GM12878 (cell line): ENCODE data around the gene TET3. TPM values are rescaled to one million over a fixed set of nuclear protein-coding genes. Genes with fewer than 3 reads are reported as not detected.

ENCODE experiments used
- PAX8 ChIP-seq: fragments of 450-650 bp; IDR thresholded peaks from 2 replicates; pipeline ENCODE4 v1.6.1; 2017; ENCODE audit warnings: mild to moderate bottlenecking, moderate library complexity
- SRF ChIP-seq, 2 experiments: IDR thresholded peaks; 2 replicates each; pipeline ENCODE4 v1.6.1; 2011; ENCODE audit warnings: low read depth in 2 of 2, low read length in 2 of 2, mild to moderate bottlenecking in 1 of 2, moderate library complexity in 1 of 2
- polyA plus RNA-seq, 11 experiments: library from polyadenylated mRNA; depleted of rRNA in 4 of 11; unstranded in 6 of 11; stranded (reverse) in 5 of 11; fragments of >200 nt; fragmentation: Nextera tagmentation in 4 of 11; fragmentation: Illumina TruSeq in 1 of 11; extraction: Ambion mirVana in 4 of 11; extraction: Trizol in 1 of 11; gene quantifications; 1 replicate in 1 of 11; 2 replicates in 10 of 11; pipeline versions ENCODE4 v1.2.1 to v1.2.3, GENCODE V29; 2011 to 2016; ENCODE audit warnings: inconsistent platforms in 2 of 11, missing spikeins in 2 of 11, low read depth in 1 of 11
- small RNA-seq: library from RNA; depleted of rRNA; stranded (forward); fragments of <200 nt; gene quantifications from one replicate; pipeline ENCODE3, GENCODE V24; 2014
- total RNA-seq, 4 experiments: library from RNA; depleted of rRNA in 3 of 4; stranded (reverse); fragments of >200 nt in 3 of 4; fragmentation: Illumina TruSeq in 1 of 4; extraction: Trizol in 1 of 4; gene quantifications; 2 replicates each; pipeline versions ENCODE4 v1.2.1 to v1.2.3, GENCODE V29; 2013 to 2021
- TF ChIP-seq, protein P1 (sequence below): fragments of 450-650 bp; IDR thresholded peaks from 2 replicates; pipeline ENCODE4 v1.6.1; 2017; ENCODE audit warnings: mild to moderate bottlenecking, moderate library complexity

Gene TET3
- total and polyA plus RNA-seq, 10 of the 15 experiments (the other 5 are each of a cell fraction or from before 2014, with no cell fraction given), result 0.77 to 25.9 (median 8.5) TPM

DNA sequence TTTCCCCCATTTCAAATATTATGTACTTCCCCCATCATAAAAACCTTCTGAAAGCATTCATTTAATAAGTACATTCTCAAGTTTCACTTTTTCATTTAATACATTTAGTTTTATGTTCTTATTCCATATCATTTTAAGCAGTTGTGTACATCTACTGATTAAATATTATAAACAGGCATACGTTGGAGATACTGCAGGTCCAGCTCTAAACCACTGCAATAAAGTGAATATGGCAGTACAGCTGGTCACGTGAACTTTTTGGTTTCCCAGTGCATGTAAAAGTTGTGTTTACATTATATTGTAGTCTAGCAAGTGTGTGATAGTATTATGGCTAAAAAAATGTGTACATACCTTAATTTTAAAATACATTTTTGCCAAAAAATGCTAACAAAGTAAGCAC, 48.7 kb downstream of the TET3 start (continued):
- TF ChIP-seq, protein P1, sequence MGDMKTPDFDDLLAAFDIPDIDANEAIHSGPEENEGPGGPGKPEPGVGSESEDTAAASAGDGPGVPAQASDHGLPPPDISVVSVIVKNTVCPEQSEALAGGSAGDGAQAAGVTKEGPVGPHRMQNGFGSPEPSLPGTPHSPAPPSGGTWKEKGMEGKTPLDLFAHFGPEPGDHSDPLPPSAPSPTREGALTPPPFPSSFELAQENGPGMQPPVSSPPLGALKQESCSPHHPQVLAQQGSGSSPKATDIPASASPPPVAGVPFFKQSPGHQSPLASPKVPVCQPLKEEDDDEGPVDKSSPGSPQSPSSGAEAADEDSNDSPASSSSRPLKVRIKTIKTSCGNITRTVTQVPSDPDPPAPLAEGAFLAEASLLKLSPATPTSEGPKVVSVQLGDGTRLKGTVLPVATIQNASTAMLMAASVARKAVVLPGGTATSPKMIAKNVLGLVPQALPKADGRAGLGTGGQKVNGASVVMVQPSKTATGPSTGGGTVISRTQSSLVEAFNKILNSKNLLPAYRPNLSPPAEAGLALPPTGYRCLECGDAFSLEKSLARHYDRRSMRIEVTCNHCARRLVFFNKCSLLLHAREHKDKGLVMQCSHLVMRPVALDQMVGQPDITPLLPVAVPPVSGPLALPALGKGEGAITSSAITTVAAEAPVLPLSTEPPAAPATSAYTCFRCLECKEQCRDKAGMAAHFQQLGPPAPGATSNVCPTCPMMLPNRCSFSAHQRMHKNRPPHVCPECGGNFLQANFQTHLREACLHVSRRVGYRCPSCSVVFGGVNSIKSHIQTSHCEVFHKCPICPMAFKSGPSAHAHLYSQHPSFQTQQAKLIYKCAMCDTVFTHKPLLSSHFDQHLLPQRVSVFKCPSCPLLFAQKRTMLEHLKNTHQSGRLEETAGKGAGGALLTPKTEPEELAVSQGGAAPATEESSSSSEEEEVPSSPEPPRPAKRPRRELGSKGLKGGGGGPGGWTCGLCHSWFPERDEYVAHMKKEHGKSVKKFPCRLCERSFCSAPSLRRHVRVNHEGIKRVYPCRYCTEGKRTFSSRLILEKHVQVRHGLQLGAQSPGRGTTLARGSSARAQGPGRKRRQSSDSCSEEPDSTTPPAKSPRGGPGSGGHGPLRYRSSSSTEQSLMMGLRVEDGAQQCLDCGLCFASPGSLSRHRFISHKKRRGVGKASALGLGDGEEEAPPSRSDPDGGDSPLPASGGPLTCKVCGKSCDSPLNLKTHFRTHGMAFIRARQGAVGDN, result no peak; the same call in 1 of the 2 replicates
- 0 out of 2 replicates have a peak, but pooled peaks have one; percentile 8 for TF ChIP-seq PAX8
- TF ChIP-seq SRF (IDR thresholded peaks at IDR 0.05; ENCODE audit: low read depth in 2 of 2, low read length in 2 of 2), result no peak

Small RNA genes lying within 50 kb of the gene (small RNA-seq; reads per million reads assigned to genes)
- not detected for gene AC110801.1
- not detected for gene RNA5SP97

Other genes starting within 250 kb of the TET3 start
Only the 7 nearest of the 9 such genes appear.
- gene DUSP11, start 204.8 kb upstream of the TET3 start, total RNA-seq (2014; rRNA removed), result 48.9 and 51.7 TPM in 2 replicates
- gene DUSP11, start 204.8 kb upstream of the TET3 start, total RNA-seq (2014; rRNA removed; fragmentation: Illumina TruSeq; extraction: Trizol), result 36.4 and 40.3 TPM in 2 replicates
- gene DUSP11, start 204.8 kb upstream of the TET3 start, total RNA-seq (2021), result 25.9 and 26.4 TPM in 2 replicates
- gene DUSP11, start 204.8 kb upstream of the TET3 start, polyA plus RNA-seq (2011; rRNA removed), result 41.6 and 56.9 TPM in 2 replicates
- gene DUSP11, start 204.8 kb upstream of the TET3 start, polyA plus RNA-seq (2014; fragmentation: Illumina TruSeq; extraction: Trizol), result 46.9 and 59.9 TPM in 2 replicates
- 10 to 100 TPM; 57.1 to 76.7 TPM for gene DUSP11, start 204.8 kb upstream of the TET3 start, polyA plus RNA-seq (2014; fragmentation: Nextera tagmentation; extraction: Ambion mirVana)
- 34.7 and 37.3 TPM in 2 replicates for gene DUSP11, start 204.8 kb upstream of the TET3 start, polyA plus RNA-seq (2014; rRNA removed)
- 10 to 100 TPM; 73.6 to 78.4 TPM for gene DUSP11, start 204.8 kb upstream of the TET3 start, polyA plus RNA-seq (2016; fragmentation: Nextera tagmentation; extraction: Ambion mirVana)
- gene C2orf78, start 200.7 kb upstream of the TET3 start, total RNA-seq (2014; rRNA removed), result 0.27 and 0.28 TPM in 2 replicates
- gene C2orf78, start 200.7 kb upstream of the TET3 start, total RNA-seq (2014; rRNA removed; fragmentation: Illumina TruSeq; extraction: Trizol), result 0.36 and 0.46 TPM in 2 replicates
- 0.44 and 0.51 TPM in 2 replicates for gene C2orf78, start 200.7 kb upstream of the TET3 start, total RNA-seq (2021)
- 0.08 and 0.13 TPM in 2 replicates for gene C2orf78, start 200.7 kb upstream of the TET3 start, polyA plus RNA-seq (2011; rRNA removed)
- 0.62 and 0.84 TPM in 2 replicates for gene C2orf78, start 200.7 kb upstream of the TET3 start, polyA plus RNA-seq (2014; fragmentation: Illumina TruSeq; extraction: Trizol)
- under 1 TPM; 0.13 to 0.27 TPM for gene C2orf78, start 200.7 kb upstream of the TET3 start, polyA plus RNA-seq (2014; fragmentation: Nextera tagmentation; extraction: Ambion mirVana)
- 0.23 and 0.82 TPM in 2 replicates for gene C2orf78, start 200.7 kb upstream of the TET3 start, polyA plus RNA-seq (2014; rRNA removed)
- gene C2orf78, start 200.7 kb upstream of the TET3 start, polyA plus RNA-seq (2016; fragmentation: Nextera tagmentation; extraction: Ambion mirVana), result under 1 TPM; 0.52 to 0.81 TPM
- 38.9 and 49.9 TPM in 2 replicates for gene STAMBP, start 155.9 kb upstream of the TET3 start, total RNA-seq (2014; rRNA removed)
- 50.1 and 53.3 TPM in 2 replicates for gene STAMBP, start 155.9 kb upstream of the TET3 start, total RNA-seq (2014; rRNA removed; fragmentation: Illumina TruSeq; extraction: Trizol)
- gene STAMBP, start 155.9 kb upstream of the TET3 start, total RNA-seq (2021), result 44.0 and 45.0 TPM in 2 replicates
- gene STAMBP, start 155.9 kb upstream of the TET3 start, polyA plus RNA-seq (2011; rRNA removed), result 84.1 and 101 TPM in 2 replicates
- gene STAMBP, start 155.9 kb upstream of the TET3 start, polyA plus RNA-seq (2014; fragmentation: Illumina TruSeq; extraction: Trizol), result 77.8 and 108 TPM in 2 replicates
- 10 to 100 TPM; 67.3 to 72.2 TPM for gene STAMBP, start 155.9 kb upstream of the TET3 start, polyA plus RNA-seq (2014; fragmentation: Nextera tagmentation; extraction: Ambion mirVana)
- 43.1 and 51.9 TPM in 2 replicates for gene STAMBP, start 155.9 kb upstream of the TET3 start, polyA plus RNA-seq (2014; rRNA removed)
- 10 to 100 TPM; 82.2 to 83.2 TPM for gene STAMBP, start 155.9 kb upstream of the TET3 start, polyA plus RNA-seq (2016; fragmentation: Nextera tagmentation; extraction: Ambion mirVana)
- not detected in 2 replicates for gene ACTG2, start 91.9 kb upstream of the TET3 start, total RNA-seq (2014; rRNA removed)
- not detected in 2 replicates for gene ACTG2, start 91.9 kb upstream of the TET3 start, total RNA-seq (2014; rRNA removed; fragmentation: Illumina TruSeq; extraction: Trizol)
- 0.51 and 0.97 TPM in 2 replicates for gene ACTG2, start 91.9 kb upstream of the TET3 start, total RNA-seq (2021)
- gene ACTG2, start 91.9 kb upstream of the TET3 start, polyA plus RNA-seq (2011; rRNA removed), result 0.12 TPM in 1 of 2 replicates, not detected in the other
- not detected in 2 replicates for gene ACTG2, start 91.9 kb upstream of the TET3 start, polyA plus RNA-seq (2014; fragmentation: Illumina TruSeq; extraction: Trizol)
- not detected for gene ACTG2, start 91.9 kb upstream of the TET3 start, polyA plus RNA-seq (2014; fragmentation: Nextera tagmentation; extraction: Ambion mirVana)
- gene ACTG2, start 91.9 kb upstream of the TET3 start, polyA plus RNA-seq (2014; rRNA removed), result 0.06 TPM in 1 of 2 replicates, not detected in the other
- not detected for gene ACTG2, start 91.9 kb upstream of the TET3 start, polyA plus RNA-seq (2016; fragmentation: Nextera tagmentation; extraction: Ambion mirVana)
- gene DGUOK, start 58.0 kb upstream of the TET3 start, total RNA-seq (2014; rRNA removed), result 64.4 and 68.4 TPM in 2 replicates
- 64.7 and 68.7 TPM in 2 replicates for gene DGUOK, start 58.0 kb upstream of the TET3 start, total RNA-seq (2014; rRNA removed; fragmentation: Illumina TruSeq; extraction: Trizol)
- 69.2 and 74.2 TPM in 2 replicates for gene DGUOK, start 58.0 kb upstream of the TET3 start, total RNA-seq (2021)
- 86.6 and 100 TPM in 2 replicates for gene DGUOK, start 58.0 kb upstream of the TET3 start, polyA plus RNA-seq (2011; rRNA removed)
- gene DGUOK, start 58.0 kb upstream of the TET3 start, polyA plus RNA-seq (2014; fragmentation: Illumina TruSeq; extraction: Trizol), result 84.7 and 89.8 TPM in 2 replicates
- 100 to 1,000 TPM; 175 to 234 TPM for gene DGUOK, start 58.0 kb upstream of the TET3 start, polyA plus RNA-seq (2014; fragmentation: Nextera tagmentation; extraction: Ambion mirVana)
- gene DGUOK, start 58.0 kb upstream of the TET3 start, polyA plus RNA-seq (2014; rRNA removed), result 84.3 and 93.0 TPM in 2 replicates
- 100 to 1,000 TPM; 147 to 156 TPM for gene DGUOK, start 58.0 kb upstream of the TET3 start, polyA plus RNA-seq (2016; fragmentation: Nextera tagmentation; extraction: Ambion mirVana)
- 70.3 and 82.6 TPM in 2 replicates for gene BOLA3, start 163.0 kb downstream of the TET3 start, total RNA-seq (2014; rRNA removed)
- gene BOLA3, start 163.0 kb downstream of the TET3 start, total RNA-seq (2014; rRNA removed; fragmentation: Illumina TruSeq; extraction: Trizol), result 71.6 and 81.1 TPM in 2 replicates
- 62.6 and 63.5 TPM in 2 replicates for gene BOLA3, start 163.0 kb downstream of the TET3 start, total RNA-seq (2021)
- gene BOLA3, start 163.0 kb downstream of the TET3 start, polyA plus RNA-seq (2011; rRNA removed), result 65.6 and 92.7 TPM in 2 replicates
- gene BOLA3, start 163.0 kb downstream of the TET3 start, polyA plus RNA-seq (2014; fragmentation: Illumina TruSeq; extraction: Trizol), result 40.0 and 109 TPM in 2 replicates
- 100 to 1,000 TPM; 164 to 168 TPM for gene BOLA3, start 163.0 kb downstream of the TET3 start, polyA plus RNA-seq (2014; fragmentation: Nextera tagmentation; extraction: Ambion mirVana)
- 102 and 158 TPM in 2 replicates for gene BOLA3, start 163.0 kb downstream of the TET3 start, polyA plus RNA-seq (2014; rRNA removed)
- gene BOLA3, start 163.0 kb downstream of the TET3 start, polyA plus RNA-seq (2016; fragmentation: Nextera tagmentation; extraction: Ambion mirVana), result 100 to 1,000 TPM; 283 to 300 TPM
- gene MOB1A, start 194.0 kb downstream of the TET3 start, total RNA-seq (2014; rRNA removed), result 162 and 211 TPM in 2 replicates
- 182 and 184 TPM in 2 replicates for gene MOB1A, start 194.0 kb downstream of the TET3 start, total RNA-seq (2014; rRNA removed; fragmentation: Illumina TruSeq; extraction: Trizol)
- gene MOB1A, start 194.0 kb downstream of the TET3 start, total RNA-seq (2021), result 226 and 232 TPM in 2 replicates
- gene MOB1A, start 194.0 kb downstream of the TET3 start, polyA plus RNA-seq (2011; rRNA removed), result 219 and 345 TPM in 2 replicates
- 143 and 186 TPM in 2 replicates for gene MOB1A, start 194.0 kb downstream of the TET3 start, polyA plus RNA-seq (2014; fragmentation: Illumina TruSeq; extraction: Trizol)
- gene MOB1A, start 194.0 kb downstream of the TET3 start, polyA plus RNA-seq (2014; fragmentation: Nextera tagmentation; extraction: Ambion mirVana), result 10 to 100 TPM; 41.2 to 58.5 TPM
- 81.2 and 102 TPM in 2 replicates for gene MOB1A, start 194.0 kb downstream of the TET3 start, polyA plus RNA-seq (2014; rRNA removed)
- 100 to 1,000 TPM; 221 to 223 TPM for gene MOB1A, start 194.0 kb downstream of the TET3 start, polyA plus RNA-seq (2016; fragmentation: Nextera tagmentation; extraction: Ambion mirVana)